HCT116 (cell line): ENCODE measurements around the gene SLC17A2.

ENCODE experiments used
- CTCF ChIP-seq, 3 experiments: fragments of 200-600 bp in 1 of 3; sonication (generic) in 1 of 3; IDR thresholded peaks in 2 of 3; conservative IDR thresholded peaks in 1 of 3; 2 replicates each; pipeline ENCODE4 v1.5.1; 2012 to 2017; ENCODE audit warnings: low read depth in 2 of 3, low read length in 2 of 3, antibody characterized with exemption in 1 of 3, borderline replicate concordance in 1 of 3, control low read depth in 1 of 3, mild to moderate bottlenecking in 1 of 3, mixed read lengths in 1 of 3, mixed run types in 1 of 3, moderate library complexity in 1 of 3; ENCODE audit not compliant: insufficient read depth in 1 of 3
- EZH2phosphoT487 ChIP-seq: fragments of 200-600 bp; IDR thresholded peaks from 2 replicates; pipeline ENCODE4 v1.6.1; 2018; ENCODE audit warnings: antibody characterized with exemption, borderline replicate concordance
- JUND ChIP-seq: IDR thresholded peaks from 2 replicates; pipeline ENCODE4 v1.6.1; 2012
- POLR2A ChIP-seq: IDR thresholded peaks from 2 replicates; pipeline ENCODE4 v1.7.0; 2011; ENCODE audit warnings: borderline replicate concordance; ENCODE audit not compliant: insufficient read depth, insufficient read length; ENCODE audit errors: extremely low read depth
- POLR2AphosphoS5 ChIP-seq: IDR thresholded peaks from 2 replicates; pipeline ENCODE4 v1.6.1; 2011; ENCODE audit warnings: mild to moderate bottlenecking, low read depth, low read length, moderate library complexity
- YY1 ChIP-seq: IDR thresholded peaks from 2 replicates; pipeline ENCODE4 v1.6.1; 2011; ENCODE audit warnings: low read length, low read depth, moderate library complexity, mild to moderate bottlenecking; ENCODE audit not compliant: insufficient replicate concordance; ENCODE audit errors: extremely low read depth
- ZNF274 ChIP-seq: fragments of 200-500 bp; sonication (Bioruptor generic); IDR thresholded peaks from 2 replicates; pipeline ENCODE4 v1.6.1; 2014; ENCODE audit warnings: mild to moderate bottlenecking, low read depth, low read length, inconsistent platforms

GRCh38 chr6:25922301-25922700 lies 8.2 kb downstream of the SLC17A2 start:
- no peak for TF ChIP-seq POLR2A
- TF ChIP-seq EZH2phosphoT487 = no peak
- TF ChIP-seq YY1 = no peak
- TF ChIP-seq CTCF (IDR thresholded peaks at IDR 0.05 in 2 of 3, conservative IDR thresholded peaks at IDR 0.05 in 1 of 3; ENCODE audit: borderline replicate concordance in 1 of 3, insufficient read depth in 1 of 3, low read depth in 2 of 3, low read length in 2 of 3) = no peak
- TF ChIP-seq ZNF274 = no peak
- TF ChIP-seq JUND = no peak
- no peak for TF ChIP-seq POLR2AphosphoS5
